ENCODE measurements around the gene GTF3C1. TPM values are rescaled to one million over a fixed set of nuclear protein-coding genes. Genes with fewer than 3 reads are reported as not detected.

The GTF3C1 gene
- total RNA-seq, 1 donor from 2014 or later = 125 TPM

- no peak overlapping the region for H3K4me3 Mint-ChIP-seq
- no peaks in the 10 kb centered on the region for H3K4me1 Mint-ChIP-seq
- peaks cover under 1% of the 10 kb centered on the region for H3K36me3 Mint-ChIP-seq (ENCODE audit: low read depth)
- no peak for DNase-seq (ENCODE audit: low read depth, low spot score)
- H3K27ac Mint-ChIP-seq (ENCODE audit: unreplicated experiment) = no peak overlapping the region
- peaks cover 10% of the 10 kb centered on the region for H3K9me3 Mint-ChIP-seq
- no peak for TF ChIP-seq CTCF (conservative IDR thresholded peaks at IDR 0.05)
- peaks cover 2% of the 10 kb centered on the region for H3K27me3 Mint-ChIP-seq (ENCODE audit: low read depth)
Observed at GRCh38 chr16:27417047-27417671, 132.6 kb downstream of the GTF3C1 start.

- DNase-seq (ENCODE audit: low read depth, low spot score) = no peak
- Mint-ChIP-seq H3K4me3 (no peak overlapping the region), H3K27ac (ENCODE audit: unreplicated experiment) (no peak overlapping the region), H3K27me3 (ENCODE audit: low read depth) (peaks cover 2% of the 10 kb centered on the region), H3K36me3 (ENCODE audit: low read depth) (no peaks in the 10 kb centered on the region), H3K9me3 (peaks cover 4% of the 10 kb centered on the region), H3K4me1 (no peaks in the 10 kb centered on the region)
- no peak for TF ChIP-seq CTCF (conservative IDR thresholded peaks at IDR 0.05)
Observed at GRCh38 chr16:27414788-27415431, 134.8 kb downstream of the GTF3C1 start.

GRCh38 chr16:27413956-27414355, 135.8 kb downstream of the GTF3C1 start:
- Mint-ChIP-seq H3K9me3 (peaks cover 4% of the 10 kb centered on the region), H3K4me1 (no peaks in the 10 kb centered on the region), H3K27me3 (ENCODE audit: low read depth) (peaks cover 2% of the 10 kb centered on the region), H3K4me3 (no peak overlapping the region), H3K27ac (ENCODE audit: unreplicated experiment) (no peak overlapping the region), H3K36me3 (ENCODE audit: low read depth) (no peaks in the 10 kb centered on the region)
- no peak for TF ChIP-seq CTCF (conservative IDR thresholded peaks at IDR 0.05)
- no peak for DNase-seq (ENCODE audit: low read depth, low spot score)

GRCh38 chr16:27410761-27411160, 139.0 kb downstream of the GTF3C1 start:
- H3K9me3 Mint-ChIP-seq = peaks cover 4% of the 10 kb centered on the region
- peaks cover 17% of the 10 kb centered on the region for H3K4me1 Mint-ChIP-seq
- TF ChIP-seq CTCF (conservative IDR thresholded peaks at IDR 0.05) = no peak
- H3K27me3 Mint-ChIP-seq (ENCODE audit: low read depth) = peaks cover 2% of the 10 kb centered on the region
- no peak overlapping the region for H3K27ac Mint-ChIP-seq (ENCODE audit: unreplicated experiment)
- no peak overlapping the region for H3K4me3 Mint-ChIP-seq
- no peak for DNase-seq (ENCODE audit: low read depth, low spot score)
- H3K36me3 Mint-ChIP-seq (ENCODE audit: low read depth) = no peaks in the 10 kb centered on the region

Other genes starting within 250 kb of the GTF3C1 start
- 11.2 and 12.8 TPM in 2 replicates for gene IL4R, start 235.9 kb downstream of the GTF3C1 start, total RNA-seq
- 0.55 and 0.79 TPM in 2 replicates for gene IL21R, start 147.7 kb downstream of the GTF3C1 start, total RNA-seq
- 24.3 and 27.6 TPM in 2 replicates for gene KATNIP, start 231 bp upstream of the GTF3C1 start, total RNA-seq